Measurements from ENCODE around the gene SH3PXD2B. TPM values are rescaled to one million over a fixed set of nuclear protein-coding genes. Genes with fewer than 3 reads are reported as not detected.

Gene SH3PXD2B
- total RNA-seq, 2 experiments from 2014 or later, result 0.10 TPM; not detected in 1

GRCh38 chr5:172322028-172322965 is 132.0 kb downstream of the SH3PXD2B start:
- peak; percentile 36 for DNase-seq (ENCODE audit: low spot score)
- no TSS peak for BruUV-seq (replicated peaks)
- no peak overlapping the region for H3K27ac ChIP-seq (ENCODE audit: low read depth, low read length, poor library complexity, severe bottlenecking)
- no peaks in the 10 kb centered on the region for H4K20me1 ChIP-seq (ENCODE audit: insufficient read depth, low read length)
- H3K9me3 ChIP-seq (ENCODE audit: low read length), result no peaks in the 10 kb centered on the region
- peak overlapping the region; percentile 28; the same call in 1 of the 2 replicates for H3K4me2 ChIP-seq (ENCODE audit: low read length)
- TF ChIP-seq EZH2phosphoT487 (IDR thresholded peaks at IDR 0.05; ENCODE audit: borderline replicate concordance, low read depth, low read length) (no peak), CTCF (conservative IDR thresholded peaks at IDR 0.05; ENCODE audit: low read length) (no peak)
- no peaks in the 10 kb centered on the region for H3K9me2 ChIP-seq (ENCODE audit: insufficient read depth, low read length)
- peak overlapping the region; percentile 30; the same call in 1 of the 2 replicates for H2AFZ ChIP-seq (ENCODE audit: low read length)
- no peaks in the 10 kb centered on the region for H3K79me2 ChIP-seq (ENCODE audit: insufficient read depth, low read depth, low read length)
- ChIA-PET POLR2A (interaction anchor here (0.6 to 1.2 kb wide), 2 partner anchors 134 to 162 kb away, joined by 4 read pairs; partner anchors contain the start of gene STK10), CTCF (ENCODE audit: unreplicated experiment) (no interaction called here)
- intact Hi-C loops (cut with micrococcal nuclease; ENCODE audit: unreplicated experiment), result no loop called here
- no peaks in the 10 kb centered on the region for H3K36me3 ChIP-seq (ENCODE audit: insufficient read depth, low read length)
- no peak overlapping the region for H3K4me3 ChIP-seq (ENCODE audit: low read depth, low read length, poor library complexity, severe bottlenecking)
- H3K4me1 ChIP-seq (ENCODE audit: insufficient read depth, low read length, poor library complexity, severe bottlenecking), result peaks cover 6% of the 10 kb centered on the region

GRCh38 chr5:172321593-172321992 is 132.7 kb downstream of the SH3PXD2B start:
- intact Hi-C loops (cut with micrococcal nuclease; ENCODE audit: unreplicated experiment), result no loop called here
- Histone ChIP-seq H3K36me3 (ENCODE audit: insufficient read depth, low read length) (no peaks in the 10 kb centered on the region), H3K4me2 (ENCODE audit: low read length) (no peak overlapping the region), H3K9me3 (ENCODE audit: low read length) (no peaks in the 10 kb centered on the region), H3K4me1 (ENCODE audit: insufficient read depth, low read length, poor library complexity, severe bottlenecking) (peaks cover 6% of the 10 kb centered on the region), H3K9me2 (ENCODE audit: insufficient read depth, low read length) (no peaks in the 10 kb centered on the region), H3K79me2 (ENCODE audit: insufficient read depth, low read depth, low read length) (no peaks in the 10 kb centered on the region), H3K27ac (ENCODE audit: low read depth, low read length, poor library complexity, severe bottlenecking) (no peak overlapping the region), H2AFZ (ENCODE audit: low read length) (peak overlapping the region; percentile 30; the same call in 1 of the 2 replicates), H3K4me3 (ENCODE audit: low read depth, low read length, poor library complexity, severe bottlenecking) (no peak overlapping the region), H4K20me1 (ENCODE audit: insufficient read depth, low read length) (no peaks in the 10 kb centered on the region)
- no peak for DNase-seq (ENCODE audit: low spot score)
- BruUV-seq (replicated peaks), result no TSS peak
- TF ChIP-seq EZH2phosphoT487 (IDR thresholded peaks at IDR 0.05; ENCODE audit: borderline replicate concordance, low read depth, low read length) (no peak), CTCF (conservative IDR thresholded peaks at IDR 0.05; ENCODE audit: low read length) (no peak)
- ChIA-PET CTCF (ENCODE audit: unreplicated experiment) (no interaction called here), POLR2A (interaction anchor here (0.6 to 1.2 kb wide), 3 partner anchors 15 to 162 kb away, joined by 4 to 5 read pairs (median 4); partner anchors contain the start of gene STK10)
